Mucosa of descending colon (tissue), 3 donors: Measurements from ENCODE around the gene NDUFA13. TPM values are rescaled to one million over a fixed set of nuclear protein-coding genes. Genes with fewer than 3 reads are reported as not detected.
A peak's percentile ranks its signal among the peaks of the same experiment; 100 is the strongest.

Source experiments
- ATAC-seq: fragments of 200-7000 bp; cut with Tn5 transposase; one replicate; pipeline ENCODE4 v1.9.1; 2020; ENCODE audit warnings: mild to moderate bottlenecking, moderate library complexity
- DNase-seq, 3 donors: peaks; one replicate each; pipeline ENCODE4 v3.0.0-alpha.2; 2020
- H3K36me3 ChIP-seq: fragments of 200-600 bp; one replicate; pipeline ENCODE4 v1.8.0; 2021; ENCODE audit warnings: low read depth, mild to moderate bottlenecking
- H3K4me1 ChIP-seq: fragments of 200-600 bp; one replicate; pipeline ENCODE4 v1.8.0; 2021; ENCODE audit warnings: low read depth, mild to moderate bottlenecking
- H3K4me3 ChIP-seq: fragments of 200-600 bp; one replicate; pipeline ENCODE4 v1.8.0; 2021; ENCODE audit warnings: mild to moderate bottlenecking
- H3K9me3 ChIP-seq: fragments of 200-600 bp; one replicate; pipeline ENCODE4 v1.8.0; 2021; ENCODE audit warnings: mild to moderate bottlenecking
- intact Hi-C, 2 donors: fragments of 100-400 bp; cut with DNase I in 1 of 2; cut with micrococcal nuclease in 1 of 2; formaldehyde crosslinking; loops; one replicate each; pipeline versions ENCODE4 v1.11.0 to v1.11.1; 2022; cut with DNase I, micrococcal nuclease
- total RNA-seq, 3 donors: library from RNA; stranded (reverse); fragmentation: NEBNext Ultra II Directional in 2 of 3; extraction: Animal tissue kit (Norgen Biotek cat#: 25700) in 2 of 3; gene quantifications; one replicate each; pipeline versions ENCODE4 v1.2.1 to v1.2.4, GENCODE V29; 2021 to 2023
- TF ChIP-seq, protein P1 (sequence below): fragments of 200-600 bp; IDR thresholded peaks from one replicate; pipeline ENCODE4 v1.8.0; 2022; ENCODE audit warnings: antibody characterized with exemption, mild to moderate bottlenecking
- donor health status: DM: no; HTN: no; CAD: no; lungs with moderate emphysema.
- donor health status: DM: no; HTN: no; CAD: no.
- donor health status: DM: no; HTN: yes; CAD: no.

Gene NDUFA13
- total RNA-seq, 3 donors from 2014 or later: 347 to 437 (median 348) TPM

DNA sequence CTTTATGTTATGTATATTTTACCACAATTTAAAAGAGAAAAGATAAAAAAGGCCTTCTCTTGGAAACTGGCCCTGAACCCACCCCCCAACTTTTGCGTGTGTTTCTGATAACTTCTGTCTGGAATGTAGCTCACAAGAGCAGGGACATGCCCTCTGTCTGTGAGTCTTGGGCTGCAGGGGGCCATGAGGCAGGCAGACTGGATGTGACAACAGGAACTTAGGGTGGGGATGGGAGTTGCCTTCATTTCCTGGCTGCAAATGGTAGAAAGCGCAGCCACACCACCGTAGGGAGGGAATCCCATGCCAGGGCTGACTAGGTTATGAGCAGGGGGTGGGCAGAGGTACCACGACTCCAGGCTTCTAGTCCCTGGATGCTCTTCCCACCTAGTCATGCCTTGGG is 43.9 kb downstream of the NDUFA13 start:
- H3K36me3 ChIP-seq: no peaks in the 10 kb centered on the region
- no peaks in the 10 kb centered on the region for H3K9me3 ChIP-seq
- H3K4me1 ChIP-seq: no peaks in the 10 kb centered on the region
- no peak for DNase-seq
- H3K4me3 ChIP-seq: no peak overlapping the region
- TF ChIP-seq, protein P1, sequence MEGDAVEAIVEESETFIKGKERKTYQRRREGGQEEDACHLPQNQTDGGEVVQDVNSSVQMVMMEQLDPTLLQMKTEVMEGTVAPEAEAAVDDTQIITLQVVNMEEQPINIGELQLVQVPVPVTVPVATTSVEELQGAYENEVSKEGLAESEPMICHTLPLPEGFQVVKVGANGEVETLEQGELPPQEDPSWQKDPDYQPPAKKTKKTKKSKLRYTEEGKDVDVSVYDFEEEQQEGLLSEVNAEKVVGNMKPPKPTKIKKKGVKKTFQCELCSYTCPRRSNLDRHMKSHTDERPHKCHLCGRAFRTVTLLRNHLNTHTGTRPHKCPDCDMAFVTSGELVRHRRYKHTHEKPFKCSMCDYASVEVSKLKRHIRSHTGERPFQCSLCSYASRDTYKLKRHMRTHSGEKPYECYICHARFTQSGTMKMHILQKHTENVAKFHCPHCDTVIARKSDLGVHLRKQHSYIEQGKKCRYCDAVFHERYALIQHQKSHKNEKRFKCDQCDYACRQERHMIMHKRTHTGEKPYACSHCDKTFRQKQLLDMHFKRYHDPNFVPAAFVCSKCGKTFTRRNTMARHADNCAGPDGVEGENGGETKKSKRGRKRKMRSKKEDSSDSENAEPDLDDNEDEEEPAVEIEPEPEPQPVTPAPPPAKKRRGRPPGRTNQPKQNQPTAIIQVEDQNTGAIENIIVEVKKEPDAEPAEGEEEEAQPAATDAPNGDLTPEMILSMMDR: no peak
- intact Hi-C loops: no loop called here
- no peak for ATAC-seq

DNA sequence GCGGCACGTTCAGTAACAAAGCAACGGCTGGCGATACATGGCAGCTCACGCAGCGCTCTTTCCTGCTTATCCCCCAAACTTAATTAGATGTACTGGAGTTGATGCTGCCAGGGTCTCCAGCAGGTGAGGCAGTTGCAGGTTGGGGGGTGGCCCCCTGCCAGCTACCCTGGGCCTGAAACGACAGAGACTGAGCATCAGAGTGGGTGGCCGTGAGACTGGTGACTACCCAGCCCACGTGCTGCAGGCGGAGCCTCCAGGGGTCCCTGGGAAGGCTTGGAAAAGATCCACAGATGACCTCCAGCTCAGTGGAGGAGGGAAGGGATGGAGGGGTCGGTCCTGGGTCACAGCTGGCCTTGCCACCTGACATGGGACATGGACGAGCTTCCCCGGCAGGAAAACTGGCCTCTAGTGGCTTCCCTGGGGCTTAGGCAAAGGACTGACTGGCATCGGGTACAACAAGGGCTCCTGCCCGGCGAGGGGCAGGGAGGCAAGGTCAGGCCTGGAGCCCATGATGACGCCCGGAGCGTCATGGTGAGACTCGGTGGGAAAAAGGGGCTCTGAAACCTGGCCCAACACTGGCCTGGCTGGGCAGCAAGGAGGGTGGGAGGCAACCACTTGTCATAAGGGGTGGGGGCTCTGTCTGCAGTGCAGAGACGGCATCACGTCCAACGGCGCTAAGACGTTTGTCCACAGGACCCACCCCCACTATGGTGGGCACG is 46.1 kb downstream of the NDUFA13 start:
- no peaks in the 10 kb centered on the region for H3K4me1 ChIP-seq
- TF ChIP-seq, protein P1: no peak
- ATAC-seq (no peak), DNase-seq (no peak)
- no peaks in the 10 kb centered on the region for H3K9me3 ChIP-seq
- H3K36me3 ChIP-seq: no peaks in the 10 kb centered on the region
- intact Hi-C loops: no loop called here
- H3K4me3 ChIP-seq: no peak overlapping the region

DNA sequence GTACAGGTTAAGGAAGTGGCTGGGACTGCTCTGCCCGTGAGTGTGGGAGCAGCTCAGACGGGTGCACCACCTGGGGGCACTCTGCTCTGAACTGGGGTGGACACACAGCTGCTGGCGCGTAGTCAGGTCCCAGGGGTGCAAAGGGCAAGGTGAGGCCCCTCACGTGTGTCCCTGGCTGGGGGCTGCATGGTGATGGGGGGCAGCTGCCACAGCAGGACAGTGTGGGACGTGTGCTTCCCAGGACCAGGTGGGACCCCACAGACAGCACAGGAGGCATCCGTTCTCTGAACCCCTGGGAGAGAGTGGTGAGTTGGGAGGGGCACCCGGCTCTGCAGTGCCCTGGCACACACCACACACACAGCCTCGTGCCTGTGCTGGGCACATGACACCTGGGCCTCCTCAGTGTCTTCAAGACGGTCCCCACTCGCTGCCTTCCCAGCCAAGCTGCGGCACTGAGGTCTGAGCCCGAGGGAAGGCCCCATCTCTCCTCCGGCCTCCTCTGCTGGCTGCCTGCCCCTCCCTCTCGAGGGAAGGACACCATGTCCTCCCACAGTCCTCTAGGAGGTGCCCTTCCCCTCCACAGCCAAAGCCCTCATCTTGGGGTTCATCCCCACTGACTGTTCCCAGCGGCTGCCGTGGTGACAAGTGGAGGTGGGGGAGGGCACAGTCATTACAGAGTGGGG is 46.8 kb downstream of the NDUFA13 start:
- DNase-seq (no peak), ATAC-seq (peak; percentile 48)
- TF ChIP-seq, protein P1: no peak
- no peak overlapping the region for H3K4me3 ChIP-seq
- intact Hi-C loops: no loop called here
- H3K36me3 ChIP-seq: no peaks in the 10 kb centered on the region
- no peaks in the 10 kb centered on the region for H3K9me3 ChIP-seq
- no peaks in the 10 kb centered on the region for H3K4me1 ChIP-seq

DNA sequence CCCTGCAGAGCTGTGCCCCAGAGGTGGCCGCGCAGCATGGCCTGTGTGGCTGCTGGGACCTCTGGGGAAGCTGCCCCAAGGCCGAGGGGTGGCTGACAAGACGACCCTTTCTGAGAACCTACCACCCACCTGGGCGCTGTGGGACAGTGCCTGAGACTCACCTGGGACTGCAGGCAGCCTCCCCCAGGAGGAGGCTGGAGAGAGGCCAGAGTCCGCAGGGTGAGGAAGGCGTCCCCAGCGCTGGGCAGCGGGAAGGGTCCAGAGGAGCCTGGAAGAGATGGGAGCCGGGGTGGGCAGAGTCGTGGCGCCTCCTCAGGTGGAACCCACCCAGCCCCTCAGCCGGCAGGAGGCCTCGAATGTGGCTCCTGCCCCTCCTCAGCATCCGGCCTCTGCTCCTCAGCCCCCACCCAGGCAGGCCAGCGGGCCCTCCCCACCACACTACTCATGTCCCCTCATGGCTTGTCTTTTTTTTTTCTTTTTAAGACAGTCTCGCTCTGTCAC is 47.4 kb downstream of the NDUFA13 start:
- ATAC-seq (peak; percentile 11), DNase-seq (no peak)
- H3K4me1 ChIP-seq: no peaks in the 10 kb centered on the region
- H3K9me3 ChIP-seq: no peaks in the 10 kb centered on the region
- TF ChIP-seq, protein P1: no peak
- intact Hi-C loops: no loop called here
- no peaks in the 10 kb centered on the region for H3K36me3 ChIP-seq
- H3K4me3 ChIP-seq: no peak overlapping the region

DNA sequence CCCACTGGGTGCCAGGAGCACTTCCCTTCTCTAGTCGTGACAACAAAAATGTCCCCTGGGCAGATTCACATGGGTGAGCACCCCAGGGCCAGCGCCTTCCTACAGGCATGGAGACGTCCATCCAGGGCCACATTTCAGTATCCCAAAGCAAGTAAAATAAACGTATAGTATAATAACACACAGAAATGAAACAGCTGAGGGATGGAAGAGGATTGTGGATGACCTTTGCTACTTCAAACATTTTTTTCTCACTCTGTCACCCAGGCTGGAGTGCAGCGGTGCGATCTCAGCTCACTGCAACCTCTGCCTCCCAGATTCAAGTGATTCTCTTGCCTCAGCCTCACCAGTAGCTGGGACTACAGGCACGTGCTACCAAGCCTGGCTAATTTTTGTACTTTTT is 50.3 kb downstream of the NDUFA13 start:
- TF ChIP-seq, protein P1: no peak
- DNase-seq (no peak), ATAC-seq (no peak)
- intact Hi-C loops: no loop called here
- H3K4me3 ChIP-seq: no peak overlapping the region
- H3K9me3 ChIP-seq: no peaks in the 10 kb centered on the region
- no peaks in the 10 kb centered on the region for H3K4me1 ChIP-seq
- H3K36me3 ChIP-seq: no peaks in the 10 kb centered on the region
